Fibroblast of lung (primary cell): Measurements from ENCODE around the gene TSPAN16.

ENCODE experiments used
- CTCF ChIP-seq, 2 donors: IDR thresholded peaks in 1 of 2; conservative IDR thresholded peaks in 1 of 2; 1 replicate in 1 of 2; 2 replicates in 1 of 2; pipeline ENCODE4 v1.5.1; 2011 to 2012; ENCODE audit warnings: low read length in 2 of 2, control low read depth in 1 of 2, inconsistent platforms in 1 of 2, low read depth in 1 of 2, mild to moderate bottlenecking in 1 of 2
- EZH2 ChIP-seq: IDR thresholded peaks from 2 replicates; pipeline ENCODE4 v1.5.1; 2012; ENCODE audit warnings: low read length, control low read depth, mild to moderate bottlenecking; ENCODE audit errors: missing control alignments

- no peak for TF ChIP-seq CTCF (conservative IDR thresholded peaks at IDR 0.05 in 1 of 2, IDR thresholded peaks at IDR 0.05 in 1 of 2; ENCODE audit: low read depth in 1 of 2, low read length in 2 of 2)
- TF ChIP-seq EZH2, result no peak
Observed at GRCh38 chr19:11304936-11305335, 9.0 kb downstream of the TSPAN16 start.
